Posterior cingulate gyrus (tissue), 11 donors: Measurements from ENCODE around the gene STK32B.
"Not testable (repeated sequence)": the region's sequence is repeated elsewhere in the genome, so short reads cannot be mapped to it uniquely, and the experiment has no call there.

Source experiments
- DNase-seq, 10 donors: peaks; one replicate each; pipeline versions ENCODE4 v3.0.0 to v3.0.0-alpha.2; 2020 to 2021; ENCODE audit warnings: mixed read lengths in 3 of 10
- intact Hi-C: fragments of 100-400 bp; cut with DNase I; formaldehyde crosslinking; loops from one replicate; pipeline ENCODE4 v1.15.1; 2023

The STK32B gene

GRCh38 chr4:5144384-5144783 is 93.1 kb downstream of the STK32B start:
- DNase-seq = no peak
- intact Hi-C loops = no loop called here

- no peak for DNase-seq
- intact Hi-C loops = no loop called here
Measured at GRCh38 chr4:5146248-5146647, 95.0 kb downstream of the STK32B start.

- intact Hi-C loops = no loop called here
- DNase-seq = no peak
Measured at GRCh38 chr4:5152521-5152920, 101.2 kb downstream of the STK32B start.

- no peak for DNase-seq
- intact Hi-C loops = no loop called here
Measured at GRCh38 chr4:5156682-5157081, 105.4 kb downstream of the STK32B start.

- DNase-seq = no peak
- intact Hi-C loops = no loop called here
Measured at GRCh38 chr4:5157791-5158770, 106.8 kb downstream of the STK32B start.

- no peak for DNase-seq
- intact Hi-C loops = no loop called here
Measured at GRCh38 chr4:5158825-5159224, 107.5 kb downstream of the STK32B start.

GRCh38 chr4:5160668-5161067 is 109.4 kb downstream of the STK32B start:
- intact Hi-C loops = no loop called here
- DNase-seq = no peak

- intact Hi-C loops = no loop called here
- DNase-seq = no peak
Measured at GRCh38 chr4:5162909-5163508, 111.7 kb downstream of the STK32B start.

- intact Hi-C loops = no loop called here
- DNase-seq = no peak
Measured at GRCh38 chr4:5164221-5164912, 113.1 kb downstream of the STK32B start.

GRCh38 chr4:5165420-5166369 is 114.4 kb downstream of the STK32B start:
- no peak for DNase-seq
- intact Hi-C loops = no loop called here

- intact Hi-C loops = no loop called here
- no peak for DNase-seq
Measured at GRCh38 chr4:5166377-5166776, 115.1 kb downstream of the STK32B start.

- no peak for DNase-seq
- intact Hi-C loops = no loop called here
Measured at GRCh38 chr4:5168891-5169290, 117.6 kb downstream of the STK32B start.

GRCh38 chr4:5175836-5176235 is 124.6 kb downstream of the STK32B start:
- peak in 1 of 10 donors; percentile 63 for DNase-seq
- intact Hi-C loops = not testable (repeated sequence)

GRCh38 chr4:5184606-5185005 is 133.3 kb downstream of the STK32B start:
- intact Hi-C loops = no loop called here
- DNase-seq = no peak

GRCh38 chr4:5185551-5185950 is 134.3 kb downstream of the STK32B start:
- intact Hi-C loops = no loop called here
- no peak for DNase-seq

GRCh38 chr4:5186271-5187064 is 135.2 kb downstream of the STK32B start:
- intact Hi-C loops = no loop called here
- no peak for DNase-seq

GRCh38 chr4:5188130-5188529 is 136.8 kb downstream of the STK32B start:
- no peak for DNase-seq
- intact Hi-C loops = no loop called here

- intact Hi-C loops = no loop called here
- no peak for DNase-seq
Measured at GRCh38 chr4:5191831-5192230, 140.6 kb downstream of the STK32B start.

GRCh38 chr4:5192271-5192670 is 141.0 kb downstream of the STK32B start:
- DNase-seq = no peak
- intact Hi-C loops = no loop called here
